ENCODE data around the gene CDCA8. TPM values are rescaled to one million over a fixed set of nuclear protein-coding genes. Genes with fewer than 3 reads are reported as not detected.
A peak's percentile ranks its signal among the peaks of the same experiment; 100 is the strongest.

Gene CDCA8
- total RNA-seq, 1 donor from 2014 or later: 72.1 TPM

GRCh38 chr1:37752583-37753471, 60.5 kb downstream of the CDCA8 start:
- no peaks in the 10 kb centered on the region for H3K9me3 Mint-ChIP-seq
- H3K36me3 Mint-ChIP-seq (ENCODE audit: low read depth): no peaks in the 10 kb centered on the region
- H3K27ac Mint-ChIP-seq (ENCODE audit: unreplicated experiment): no peak overlapping the region
- DNase-seq (ENCODE audit: low read depth, low spot score): peak; percentile 33
- no peak for TF ChIP-seq CTCF (conservative IDR thresholded peaks at IDR 0.05)
- peak overlapping the region; percentile 78 for H3K4me3 Mint-ChIP-seq
- peaks cover 52% of the 10 kb centered on the region for H3K27me3 Mint-ChIP-seq (ENCODE audit: low read depth)
- no peaks in the 10 kb centered on the region for H3K4me1 Mint-ChIP-seq

DNA sequence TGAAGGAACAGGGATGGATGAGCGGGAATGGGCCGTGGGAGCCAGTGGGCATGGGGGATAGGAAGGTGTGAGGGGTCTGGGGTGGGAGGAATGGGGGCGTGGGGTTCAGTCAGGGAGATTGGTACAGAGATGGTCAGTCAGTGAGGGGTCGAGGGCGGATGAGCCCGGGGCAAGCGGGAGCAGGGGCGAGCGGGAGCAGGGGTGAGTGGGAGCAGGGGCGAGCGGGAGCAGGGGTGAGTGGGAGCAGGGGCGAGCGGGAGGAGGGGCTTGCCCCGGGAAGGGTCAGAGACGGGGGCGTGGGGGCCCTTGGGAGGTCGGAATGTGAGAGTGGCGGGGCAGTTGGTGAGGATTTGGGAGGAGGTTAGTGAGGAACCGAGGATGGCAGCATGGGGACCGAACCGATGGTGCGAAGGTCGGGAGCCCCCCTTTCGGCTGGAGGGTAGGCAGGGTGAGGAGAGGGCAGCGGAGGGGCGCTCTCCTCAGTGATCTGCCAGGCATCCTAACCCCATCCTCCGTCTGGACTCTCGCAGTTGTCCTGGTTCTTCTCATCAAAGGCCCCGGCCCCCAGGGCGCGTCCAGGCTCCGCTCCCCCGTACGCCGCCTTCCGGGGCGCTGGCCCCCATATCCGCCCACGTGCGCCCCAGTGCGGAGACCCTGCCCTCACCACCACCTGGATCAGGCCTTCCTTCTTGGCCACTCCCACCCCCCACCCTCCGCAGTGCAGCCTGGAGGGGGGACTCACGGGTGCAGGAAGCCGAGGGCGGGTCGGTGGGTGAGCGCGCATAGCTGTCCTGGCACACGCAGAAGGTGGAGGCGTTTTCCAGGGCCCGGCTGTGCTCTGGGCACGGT, 61.4 kb downstream of the CDCA8 start:
- Mint-ChIP-seq H3K27me3 (ENCODE audit: low read depth) (peaks cover 45% of the 10 kb centered on the region), H3K36me3 (ENCODE audit: low read depth) (no peaks in the 10 kb centered on the region), H3K9me3 (no peaks in the 10 kb centered on the region), H3K4me1 (no peaks in the 10 kb centered on the region), H3K27ac (ENCODE audit: unreplicated experiment) (no peak overlapping the region), H3K4me3 (peak overlapping the region; percentile 54)
- DNase-seq (ENCODE audit: low read depth, low spot score): no peak
- TF ChIP-seq CTCF (conservative IDR thresholded peaks at IDR 0.05): no peak

- DNase-seq (ENCODE audit: low read depth, low spot score): no peak
- H3K27ac Mint-ChIP-seq (ENCODE audit: unreplicated experiment): no peak overlapping the region
- H3K27me3 Mint-ChIP-seq (ENCODE audit: low read depth): peaks cover 31% of the 10 kb centered on the region
- H3K9me3 Mint-ChIP-seq: no peaks in the 10 kb centered on the region
- TF ChIP-seq CTCF (conservative IDR thresholded peaks at IDR 0.05): no peak
- H3K36me3 Mint-ChIP-seq (ENCODE audit: low read depth): no peaks in the 10 kb centered on the region
- H3K4me3 Mint-ChIP-seq: no peak overlapping the region
- no peaks in the 10 kb centered on the region for H3K4me1 Mint-ChIP-seq
Measured at GRCh38 chr1:37755290-37755689, 63.0 kb downstream of the CDCA8 start.

GRCh38 chr1:37755951-37756560, 63.7 kb downstream of the CDCA8 start:
- H3K4me1 Mint-ChIP-seq: no peaks in the 10 kb centered on the region
- no peaks in the 10 kb centered on the region for H3K9me3 Mint-ChIP-seq
- no peaks in the 10 kb centered on the region for H3K36me3 Mint-ChIP-seq (ENCODE audit: low read depth)
- no peak for DNase-seq (ENCODE audit: low read depth, low spot score)
- peaks cover 23% of the 10 kb centered on the region for H3K27me3 Mint-ChIP-seq (ENCODE audit: low read depth)
- no peak for TF ChIP-seq CTCF (conservative IDR thresholded peaks at IDR 0.05)
- no peak overlapping the region for H3K27ac Mint-ChIP-seq (ENCODE audit: unreplicated experiment)
- H3K4me3 Mint-ChIP-seq: no peak overlapping the region

Other genes with a start within 250 kb of the CDCA8 start
- 3.0 and 3.6 TPM in 2 replicates for gene ZC3H12A, start 217.9 kb upstream of the CDCA8 start, total RNA-seq
- gene MEAF6, start 177.8 kb upstream of the CDCA8 start, total RNA-seq: 77.3 and 83.4 TPM in 2 replicates
- 22.4 and 23.0 TPM in 2 replicates for gene SNIP1, start 138.2 kb upstream of the CDCA8 start, total RNA-seq
- gene DNALI1, start 135.6 kb upstream of the CDCA8 start, total RNA-seq: 28.6 and 30.6 TPM in 2 replicates
- 73.1 and 76.6 TPM in 2 replicates for gene GNL2, start 96.6 kb upstream of the CDCA8 start, total RNA-seq
- gene RSPO1, start 57.6 kb upstream of the CDCA8 start, total RNA-seq: 0.50 and 0.54 TPM in 2 replicates
- gene EPHA10, start 72.6 kb downstream of the CDCA8 start, total RNA-seq: 0.63 and 0.77 TPM in 2 replicates
- gene MANEAL, start 101.3 kb downstream of the CDCA8 start, total RNA-seq: 16.0 and 17.6 TPM in 2 replicates
- gene C1orf122, start 115.3 kb downstream of the CDCA8 start, total RNA-seq: 37.3 and 40.0 TPM in 2 replicates
- gene YRDC, start 115.7 kb downstream of the CDCA8 start, total RNA-seq: 17.0 and 17.6 TPM in 2 replicates
- gene MTF1, start 167.1 kb downstream of the CDCA8 start, total RNA-seq: 15.7 and 19.9 TPM in 2 replicates

Measured in neural crest cell (in vitro differentiated cells).